ENCODE results near the gene CTSG.
"Not testable (repeated sequence)": the region's sequence is repeated elsewhere in the genome, so short reads cannot be mapped to it uniquely, and the experiment has no call there.

The CTSG gene

DNA sequence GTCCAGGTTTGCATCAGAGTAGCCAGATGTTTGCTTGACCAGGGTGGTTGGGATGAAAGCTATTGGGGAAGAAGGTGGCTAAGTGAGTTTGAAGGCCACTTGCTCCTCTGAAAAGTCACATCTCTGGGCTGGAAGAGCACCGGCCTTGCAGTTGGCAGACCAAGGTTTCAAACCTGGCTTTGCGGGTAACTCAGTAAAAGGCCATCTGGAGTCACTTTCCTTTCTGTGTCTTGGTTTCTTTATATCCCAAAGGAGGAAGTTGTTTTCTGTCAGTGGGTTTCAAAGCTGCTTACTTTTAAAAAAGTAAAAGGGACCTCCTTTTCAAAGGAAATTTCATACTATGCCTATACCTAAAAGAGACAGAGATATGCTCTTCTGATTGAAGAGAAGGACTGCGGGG, 41.8 kb downstream of the CTSG start:
- Histone ChIP-seq H3K36me3 (replicated peaks) (no peaks in the 10 kb centered on the region), H3K27ac (no peak overlapping the region)
- in situ Hi-C loops (cut with HindIII; ENCODE audit: low pct_ligation_motif_present, low sequenced_read_pairs): no loop called here

GRCh38 chr14:24525877-24526620, 50.0 kb downstream of the CTSG start:
- H3K4me3 ChIP-seq (ENCODE audit: low read depth, low read length); H3K27ac ChIP-seq; in situ Hi-C loops (cut with HindIII; ENCODE audit: low pct_ligation_motif_present, low sequenced_read_pairs); DNase-seq; H3K27me3 ChIP-seq (replicated peaks); H3K36me3 ChIP-seq (replicated peaks): not testable (repeated sequence)

More for the DNA sequence above, 41.8 kb downstream of the CTSG start:
- Histone ChIP-seq H3K4me3 (ENCODE audit: low read depth, low read length) (no peak overlapping the region), H3K27me3 (replicated peaks) (no peaks in the 10 kb centered on the region)
- DNase-seq: no peak
- TF ChIP-seq CTCF (IDR thresholded peaks at IDR 0.05; ENCODE audit: low read depth, low read length, missing control alignments): no peak

Data from brain microvascular endothelial cell (primary cell).